PFSK-1 (cell line): ENCODE results near the gene ST6GALNAC1.

ENCODE experiments used
- FOXP2 ChIP-seq: optimal IDR thresholded peaks from 2 replicates; pipeline ENCODE3; 2011; ENCODE audit warnings: borderline replicate concordance, control low read depth, inconsistent platforms; ENCODE audit not compliant: insufficient read depth; ENCODE audit errors: extremely low read length, extremely low read depth
- POLR2AphosphoS5 ChIP-seq: IDR thresholded peaks from 2 replicates; pipeline ENCODE4 v1.6.1; 2012; ENCODE audit warnings: low read depth, mild to moderate bottlenecking, control low read depth, low read length, moderate library complexity
- REST ChIP-seq, 2 experiments: IDR thresholded peaks; 2 replicates each; pipeline versions ENCODE4 v1.6.1 to v1.8.0; 2011 to 2012; ENCODE audit warnings: low read depth in 2 of 2, low read length in 2 of 2, control low read depth in 1 of 2, inconsistent platforms in 1 of 2, mild to moderate bottlenecking in 1 of 2, moderate library complexity in 1 of 2; ENCODE audit not compliant: insufficient read depth in 1 of 2
- SIN3A ChIP-seq: IDR thresholded peaks from 2 replicates; pipeline ENCODE4 v1.6.1; 2012; ENCODE audit warnings: mild to moderate bottlenecking, low read length, moderate library complexity, borderline replicate concordance; ENCODE audit not compliant: insufficient read depth
- TAF1 ChIP-seq: IDR thresholded peaks from 2 replicates; pipeline ENCODE4 v1.6.1; 2012; ENCODE audit warnings: low read length, control low read depth, borderline replicate concordance; ENCODE audit not compliant: insufficient read depth

ST6GALNAC1 gene

GRCh38 chr17:76654408-76654807, 10.9 kb upstream of the ST6GALNAC1 start:
- TF ChIP-seq FOXP2 (no peak), POLR2AphosphoS5 (no peak), SIN3A (no peak), REST (IDR thresholded peaks at IDR 0.05; ENCODE audit: insufficient read depth in 1 of 2, low read depth in 2 of 2, low read length in 2 of 2) (no peak), TAF1 (no peak)

- TF ChIP-seq FOXP2: no peak
- no peak for TF ChIP-seq TAF1
- TF ChIP-seq SIN3A: no peak
- no peak for TF ChIP-seq REST (IDR thresholded peaks at IDR 0.05; ENCODE audit: insufficient read depth in 1 of 2, low read depth in 2 of 2, low read length in 2 of 2)
- no peak for TF ChIP-seq POLR2AphosphoS5
Observed at GRCh38 chr17:76650504-76650903, 6.9 kb upstream of the ST6GALNAC1 start.

GRCh38 chr17:76646712-76647111, 3.2 kb upstream of the ST6GALNAC1 start:
- TF ChIP-seq REST (IDR thresholded peaks at IDR 0.05; ENCODE audit: insufficient read depth in 1 of 2, low read depth in 2 of 2, low read length in 2 of 2) (no peak), FOXP2 (no peak), POLR2AphosphoS5 (no peak), SIN3A (no peak), TAF1 (no peak)

- TF ChIP-seq POLR2AphosphoS5 (no peak), SIN3A (no peak), REST (IDR thresholded peaks at IDR 0.05; ENCODE audit: insufficient read depth in 1 of 2, low read depth in 2 of 2, low read length in 2 of 2) (no peak), TAF1 (no peak), FOXP2 (no peak)
Observed at GRCh38 chr17:76645481-76645880, 1.9 kb upstream of the ST6GALNAC1 start.

GRCh38 chr17:76644995-76645394, 1.4 kb upstream of the ST6GALNAC1 start:
- no peak for TF ChIP-seq TAF1
- no peak for TF ChIP-seq FOXP2
- TF ChIP-seq SIN3A: no peak
- TF ChIP-seq REST (IDR thresholded peaks at IDR 0.05; ENCODE audit: insufficient read depth in 1 of 2, low read depth in 2 of 2, low read length in 2 of 2): no peak
- TF ChIP-seq POLR2AphosphoS5: no peak
